ENCODE data around the gene ABHD17A.
A peak's percentile ranks its signal among the peaks of the same experiment; 100 is the strongest.
"Not testable (repeated sequence)": the region's sequence is repeated elsewhere in the genome, so short reads cannot be mapped to it uniquely, and the experiment has no call there.

The ABHD17A gene

GRCh38 chr19:1885398-1886119 lies at the start of gene ABHD17A:
ABHD17A (minus strand) TSS chr19:1885496; CDS start chr19:1881566, 3,930 bp downstream.
- H3K36me3 ChIP-seq (ENCODE audit: control insufficient read depth, insufficient read depth, low read length); H3K9me3 ChIP-seq (ENCODE audit: control insufficient read depth, insufficient read depth, low read length); H3K9ac ChIP-seq (ENCODE audit: low read depth, low read length); H3K27ac ChIP-seq (ENCODE audit: low read depth, low read length); H3K27me3 ChIP-seq (ENCODE audit: control insufficient read depth, insufficient read depth, low read length): not testable (repeated sequence)
- Histone ChIP-seq H3K4me1 (ENCODE audit: control insufficient read depth, insufficient read depth, low read length) (peaks cover 11% of the 10 kb centered on the region), H3K4me3 (ENCODE audit: low read depth, low read length) (peak within 1 kb of the TSS; percentile 94)

- H3K27ac ChIP-seq (ENCODE audit: low read depth, low read length) = no peak overlapping the region
- H3K36me3 ChIP-seq (ENCODE audit: control insufficient read depth, insufficient read depth, low read length) = no peaks in the 10 kb centered on the region
- no peak overlapping the region for H3K9ac ChIP-seq (ENCODE audit: low read depth, low read length)
- no peaks in the 10 kb centered on the region for H3K27me3 ChIP-seq (ENCODE audit: control insufficient read depth, insufficient read depth, low read length)
- H3K9me3 ChIP-seq (ENCODE audit: control insufficient read depth, insufficient read depth, low read length) = 0 out of 2 replicates have a peak, but pooled peaks cover 3% of the 10 kb centered on the region
- no peak overlapping the region for H3K4me3 ChIP-seq (ENCODE audit: low read depth, low read length)
- H3K4me1 ChIP-seq (ENCODE audit: control insufficient read depth, insufficient read depth, low read length) = no peaks in the 10 kb centered on the region; the same call in 1 of the 2 replicates
Measured at GRCh38 chr19:1933942-1934341, 48.6 kb upstream of the ABHD17A start.

GRCh38 chr19:1933244-1933643 lies 47.9 kb upstream of the ABHD17A start:
- Histone ChIP-seq H3K4me3 (ENCODE audit: low read depth, low read length) (no peak overlapping the region), H3K36me3 (ENCODE audit: control insufficient read depth, insufficient read depth, low read length) (no peaks in the 10 kb centered on the region), H3K9ac (ENCODE audit: low read depth, low read length) (no peak overlapping the region), H3K27me3 (ENCODE audit: control insufficient read depth, insufficient read depth, low read length) (no peaks in the 10 kb centered on the region), H3K27ac (ENCODE audit: low read depth, low read length) (no peak overlapping the region), H3K4me1 (ENCODE audit: control insufficient read depth, insufficient read depth, low read length) (no peaks in the 10 kb centered on the region; the same call in 1 of the 2 replicates), H3K9me3 (ENCODE audit: control insufficient read depth, insufficient read depth, low read length) (0 out of 2 replicates have a peak, but pooled peaks cover 3% of the 10 kb centered on the region)

GRCh38 chr19:1932395-1932794 lies 47.1 kb upstream of the ABHD17A start:
- no peaks in the 10 kb centered on the region; the same call in 1 of the 2 replicates for H3K4me1 ChIP-seq (ENCODE audit: control insufficient read depth, insufficient read depth, low read length)
- H3K4me3 ChIP-seq (ENCODE audit: low read depth, low read length) = no peak overlapping the region
- 0 out of 2 replicates have a peak, but pooled peaks cover 3% of the 10 kb centered on the region for H3K9me3 ChIP-seq (ENCODE audit: control insufficient read depth, insufficient read depth, low read length)
- H3K27me3 ChIP-seq (ENCODE audit: control insufficient read depth, insufficient read depth, low read length) = no peaks in the 10 kb centered on the region
- no peak overlapping the region for H3K9ac ChIP-seq (ENCODE audit: low read depth, low read length)
- H3K36me3 ChIP-seq (ENCODE audit: control insufficient read depth, insufficient read depth, low read length) = no peaks in the 10 kb centered on the region
- H3K27ac ChIP-seq (ENCODE audit: low read depth, low read length) = no peak overlapping the region

- Histone ChIP-seq H3K27ac (ENCODE audit: low read depth, low read length) (no peak overlapping the region), H3K9ac (ENCODE audit: low read depth, low read length) (no peak overlapping the region), H3K9me3 (ENCODE audit: control insufficient read depth, insufficient read depth, low read length) (0 out of 2 replicates have a peak, but pooled peaks cover 3% of the 10 kb centered on the region), H3K4me3 (ENCODE audit: low read depth, low read length) (no peak overlapping the region), H3K27me3 (ENCODE audit: control insufficient read depth, insufficient read depth, low read length) (no peaks in the 10 kb centered on the region), H3K36me3 (ENCODE audit: control insufficient read depth, insufficient read depth, low read length) (no peaks in the 10 kb centered on the region), H3K4me1 (ENCODE audit: control insufficient read depth, insufficient read depth, low read length) (no peaks in the 10 kb centered on the region; the same call in 1 of the 2 replicates)
Measured at GRCh38 chr19:1931445-1931844, 46.1 kb upstream of the ABHD17A start.

- Histone ChIP-seq H3K9me3 (ENCODE audit: control insufficient read depth, insufficient read depth, low read length) (0 out of 2 replicates have a peak, but pooled peaks cover 3% of the 10 kb centered on the region), H3K27ac (ENCODE audit: low read depth, low read length) (no peak overlapping the region), H3K9ac (ENCODE audit: low read depth, low read length) (no peak overlapping the region), H3K36me3 (ENCODE audit: control insufficient read depth, insufficient read depth, low read length) (peaks cover 7% of the 10 kb centered on the region), H3K4me1 (ENCODE audit: control insufficient read depth, insufficient read depth, low read length) (no peaks in the 10 kb centered on the region; the same call in 1 of the 2 replicates), H3K4me3 (ENCODE audit: low read depth, low read length) (peak overlapping the region; percentile 52), H3K27me3 (ENCODE audit: control insufficient read depth, insufficient read depth, low read length) (no peaks in the 10 kb centered on the region)
Measured at GRCh38 chr19:1929021-1929742, 43.9 kb upstream of the ABHD17A start.

DNA sequence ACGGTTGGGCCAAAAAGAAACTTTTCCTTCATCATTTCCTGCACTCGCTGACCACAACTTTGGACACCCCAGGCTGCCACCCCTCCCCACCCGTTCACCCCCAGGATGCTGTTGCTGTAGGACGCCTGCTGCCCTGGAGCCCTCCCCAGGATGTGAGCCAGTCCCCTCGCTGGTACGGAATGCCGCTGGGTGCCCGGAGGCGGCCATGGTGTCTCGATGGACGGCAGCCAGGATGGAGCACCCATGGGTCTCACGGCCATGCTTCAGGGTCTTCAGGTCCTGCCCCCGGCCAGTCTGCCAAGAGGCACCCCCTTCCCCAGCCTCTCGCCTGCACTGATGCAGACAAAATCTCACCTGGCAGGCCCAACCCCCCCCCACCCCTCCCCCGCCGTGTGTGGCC lies 40.2 kb upstream of the ABHD17A start:
- Histone ChIP-seq H3K4me1 (ENCODE audit: control insufficient read depth, insufficient read depth, low read length) (no peaks in the 10 kb centered on the region; the same call in 1 of the 2 replicates), H3K4me3 (ENCODE audit: low read depth, low read length) (no peak overlapping the region), H3K36me3 (ENCODE audit: control insufficient read depth, insufficient read depth, low read length) (peaks cover 35% of the 10 kb centered on the region), H3K27me3 (ENCODE audit: control insufficient read depth, insufficient read depth, low read length) (no peaks in the 10 kb centered on the region), H3K9me3 (ENCODE audit: control insufficient read depth, insufficient read depth, low read length) (no peaks in the 10 kb centered on the region), H3K9ac (ENCODE audit: low read depth, low read length) (no peak overlapping the region), H3K27ac (ENCODE audit: low read depth, low read length) (no peak overlapping the region)

DNA sequence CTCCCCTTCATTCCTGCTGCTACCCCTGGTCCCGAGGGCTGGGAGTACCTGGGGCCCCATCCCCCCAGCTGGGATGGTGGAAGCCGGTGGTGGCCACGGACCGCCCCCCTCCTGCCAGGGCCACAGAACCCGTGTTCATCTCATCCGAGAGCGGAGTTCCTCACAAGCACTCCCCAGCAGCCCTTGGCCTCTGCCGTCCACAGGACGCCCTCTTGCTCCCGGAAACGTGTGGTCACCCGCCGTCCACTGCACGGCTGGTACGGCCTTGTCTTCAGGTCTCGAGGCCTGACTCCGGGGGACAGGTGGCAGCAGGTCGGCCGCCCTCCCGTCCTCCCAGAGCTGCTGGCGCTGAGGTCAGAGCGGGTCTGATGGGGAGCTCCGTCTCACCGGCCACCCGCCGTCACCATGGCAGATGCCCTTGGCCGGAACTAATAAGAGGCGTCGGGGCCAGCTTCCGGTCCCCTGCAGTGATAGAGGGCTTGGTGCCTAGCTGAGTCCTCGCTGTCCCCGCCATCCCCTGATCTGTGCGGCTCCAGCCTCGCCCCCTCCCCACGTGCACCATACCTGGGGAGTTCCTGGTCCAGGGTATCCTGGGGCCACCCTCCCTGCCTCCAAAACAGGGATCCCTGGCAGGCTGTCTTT lies 39.1 kb upstream of the ABHD17A start:
- Histone ChIP-seq H3K27me3 (ENCODE audit: control insufficient read depth, insufficient read depth, low read length) (no peaks in the 10 kb centered on the region), H3K9ac (ENCODE audit: low read depth, low read length) (no peak overlapping the region), H3K27ac (ENCODE audit: low read depth, low read length) (no peak overlapping the region), H3K36me3 (ENCODE audit: control insufficient read depth, insufficient read depth, low read length) (peaks cover 44% of the 10 kb centered on the region), H3K4me1 (ENCODE audit: control insufficient read depth, insufficient read depth, low read length) (no peaks in the 10 kb centered on the region), H3K4me3 (ENCODE audit: low read depth, low read length) (no peak overlapping the region), H3K9me3 (ENCODE audit: control insufficient read depth, insufficient read depth, low read length) (no peaks in the 10 kb centered on the region)

GRCh38 chr19:1923319-1923718 lies 38.0 kb upstream of the ABHD17A start:
- no peak overlapping the region for H3K27ac ChIP-seq (ENCODE audit: low read depth, low read length)
- no peaks in the 10 kb centered on the region for H3K4me1 ChIP-seq (ENCODE audit: control insufficient read depth, insufficient read depth, low read length)
- H3K9me3 ChIP-seq (ENCODE audit: control insufficient read depth, insufficient read depth, low read length) = no peaks in the 10 kb centered on the region
- H3K4me3 ChIP-seq (ENCODE audit: low read depth, low read length) = no peak overlapping the region
- H3K36me3 ChIP-seq (ENCODE audit: control insufficient read depth, insufficient read depth, low read length) = peaks cover 52% of the 10 kb centered on the region
- no peak overlapping the region for H3K9ac ChIP-seq (ENCODE audit: low read depth, low read length)
- no peaks in the 10 kb centered on the region for H3K27me3 ChIP-seq (ENCODE audit: control insufficient read depth, insufficient read depth, low read length)

DNA sequence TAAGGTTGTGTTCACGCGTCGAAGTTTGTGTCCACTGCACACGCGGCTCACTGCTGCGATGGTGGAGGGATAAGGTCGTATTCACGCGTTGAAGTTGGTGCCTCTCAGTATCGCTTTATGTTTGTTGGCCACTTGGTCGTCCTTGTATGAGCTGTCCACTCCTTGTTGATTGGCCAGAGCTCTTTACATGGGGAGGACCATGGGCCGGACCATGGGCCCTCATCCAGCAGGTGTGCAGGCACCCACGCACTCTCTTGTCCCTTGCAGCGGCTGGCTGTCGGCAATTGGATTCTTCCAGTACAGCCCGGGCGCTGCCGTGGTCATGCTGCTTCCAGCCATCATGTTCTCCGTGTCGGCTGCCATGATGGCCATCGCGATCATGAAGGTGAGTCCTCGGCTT lies 37.5 kb upstream of the ABHD17A start:
- no peak overlapping the region for H3K4me3 ChIP-seq (ENCODE audit: low read depth, low read length)
- H3K27ac ChIP-seq (ENCODE audit: low read depth, low read length) = no peak overlapping the region
- no peaks in the 10 kb centered on the region for H3K27me3 ChIP-seq (ENCODE audit: control insufficient read depth, insufficient read depth, low read length)
- H3K9ac ChIP-seq (ENCODE audit: low read depth, low read length) = no peak overlapping the region
- peaks cover 58% of the 10 kb centered on the region for H3K36me3 ChIP-seq (ENCODE audit: control insufficient read depth, insufficient read depth, low read length)
- no peaks in the 10 kb centered on the region for H3K9me3 ChIP-seq (ENCODE audit: control insufficient read depth, insufficient read depth, low read length)
- no peaks in the 10 kb centered on the region for H3K4me1 ChIP-seq (ENCODE audit: control insufficient read depth, insufficient read depth, low read length)

- no peaks in the 10 kb centered on the region for H3K9me3 ChIP-seq (ENCODE audit: control insufficient read depth, insufficient read depth, low read length)
- peaks cover 61% of the 10 kb centered on the region for H3K36me3 ChIP-seq (ENCODE audit: control insufficient read depth, insufficient read depth, low read length)
- no peaks in the 10 kb centered on the region for H3K27me3 ChIP-seq (ENCODE audit: control insufficient read depth, insufficient read depth, low read length)
- no peak overlapping the region for H3K27ac ChIP-seq (ENCODE audit: low read depth, low read length)
- no peak overlapping the region for H3K4me3 ChIP-seq (ENCODE audit: low read depth, low read length)
- no peaks in the 10 kb centered on the region for H3K4me1 ChIP-seq (ENCODE audit: control insufficient read depth, insufficient read depth, low read length)
- no peak overlapping the region for H3K9ac ChIP-seq (ENCODE audit: low read depth, low read length)
Measured at GRCh38 chr19:1921825-1922224, 36.5 kb upstream of the ABHD17A start.
